Measurements from ENCODE around the gene ASPSCR1.
"Not testable (repeated sequence)": the region's sequence is repeated elsewhere in the genome, so short reads cannot be mapped to it uniquely, and the experiment has no call there.

ASPSCR1 gene

DNA sequence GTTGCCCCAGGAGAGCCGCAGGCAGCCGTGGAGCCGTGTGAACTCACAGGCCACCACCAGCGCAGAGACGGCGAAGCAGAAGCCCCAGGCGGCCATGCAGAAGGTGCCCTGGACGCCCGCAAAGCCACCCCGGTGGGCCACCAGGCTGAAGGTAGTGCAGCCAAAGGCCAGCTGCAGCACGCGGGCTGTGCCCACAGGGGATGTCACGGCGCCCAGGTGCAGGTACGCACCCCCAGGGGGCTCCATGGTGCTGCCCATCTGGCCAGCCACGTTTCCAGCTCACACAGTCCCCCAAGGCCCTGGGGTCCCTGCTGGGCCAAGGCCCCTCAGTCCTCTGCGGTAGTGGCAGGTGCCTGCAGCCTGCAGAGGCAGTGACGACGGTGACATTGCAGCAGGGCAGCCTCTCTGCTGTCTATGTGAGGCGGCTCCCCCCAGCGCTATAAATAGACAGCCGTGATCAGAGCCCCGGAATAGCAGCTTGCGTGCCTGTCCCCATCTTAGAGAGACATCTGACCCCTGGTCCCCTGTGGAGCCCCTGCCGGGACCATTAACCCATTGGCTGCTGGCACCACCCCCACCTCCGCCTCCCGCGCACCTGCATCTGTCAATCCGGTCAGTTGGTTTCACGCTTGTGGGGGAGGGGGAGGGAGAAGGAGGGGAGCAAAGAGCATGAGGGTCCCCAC lies 35.8 kb upstream of the ASPSCR1 start:
- DNase-seq: no peak

DNA sequence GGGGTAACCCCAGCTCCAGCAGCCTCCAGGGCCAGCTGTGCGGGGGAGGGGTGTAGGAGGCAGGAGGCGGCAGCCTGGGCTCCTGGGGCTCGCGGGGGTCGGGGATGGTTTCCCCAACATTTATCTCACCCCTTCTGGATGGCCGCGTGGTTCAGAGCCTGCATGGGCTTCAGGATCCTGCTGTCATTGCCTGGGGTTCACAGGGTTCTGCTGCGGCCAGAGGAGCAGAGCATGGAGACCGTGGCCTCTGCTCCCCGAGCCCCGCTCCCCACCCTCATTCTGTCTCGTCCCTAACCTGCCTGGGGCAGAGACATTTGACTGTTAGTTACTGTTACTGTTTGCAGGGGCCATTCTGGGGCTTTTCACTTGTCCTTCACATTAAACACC lies 35.3 kb upstream of the ASPSCR1 start:
- no peak for DNase-seq

DNA sequence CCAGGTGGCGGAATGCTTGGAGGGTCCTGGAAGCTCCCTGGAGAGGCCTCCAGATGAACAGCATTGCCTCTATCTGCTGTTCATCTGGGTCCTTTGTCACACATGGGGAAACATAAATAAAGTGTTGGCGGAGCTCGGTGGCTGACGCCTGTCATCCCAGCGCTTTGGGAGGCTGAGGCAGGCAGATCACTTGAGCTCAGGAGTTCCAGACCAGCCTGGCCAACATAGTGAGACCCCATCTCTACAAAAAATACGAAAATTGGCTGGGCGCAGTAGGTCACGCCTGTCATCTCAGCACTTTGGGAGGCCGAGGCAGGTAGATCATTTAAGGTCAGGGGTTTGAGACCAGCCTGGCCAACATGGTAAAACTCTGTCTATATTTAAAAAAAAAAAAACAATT lies 32.6 kb upstream of the ASPSCR1 start:
- no peak for DNase-seq

DNA sequence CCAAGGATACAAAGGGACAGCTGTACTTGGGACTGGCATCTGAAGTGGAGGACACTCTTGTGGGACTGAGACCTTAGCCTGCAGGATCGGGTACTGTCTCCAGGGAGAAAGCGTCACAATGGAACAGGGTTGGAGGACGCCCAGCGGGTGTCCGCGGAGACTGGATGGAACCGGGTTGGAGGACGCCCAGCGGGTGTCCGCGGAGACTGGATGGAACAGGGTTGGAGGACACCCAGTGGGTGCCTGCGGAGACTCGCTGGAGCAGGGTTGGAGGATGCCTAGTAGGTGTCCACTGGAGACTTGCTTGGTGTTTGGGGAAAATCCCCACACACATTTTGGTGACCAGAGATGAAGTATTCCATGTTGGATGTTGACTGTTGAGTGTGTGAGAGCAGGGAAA lies 30.2 kb upstream of the ASPSCR1 start, which contains the start of gene MYADML2:
Gene MYADML2 (minus strand): TSS at position 45 of the 400 bp plus-strand sequence. CDS start 5,492 bp downstream, outside the sequence.
- no peak for DNase-seq

DNA sequence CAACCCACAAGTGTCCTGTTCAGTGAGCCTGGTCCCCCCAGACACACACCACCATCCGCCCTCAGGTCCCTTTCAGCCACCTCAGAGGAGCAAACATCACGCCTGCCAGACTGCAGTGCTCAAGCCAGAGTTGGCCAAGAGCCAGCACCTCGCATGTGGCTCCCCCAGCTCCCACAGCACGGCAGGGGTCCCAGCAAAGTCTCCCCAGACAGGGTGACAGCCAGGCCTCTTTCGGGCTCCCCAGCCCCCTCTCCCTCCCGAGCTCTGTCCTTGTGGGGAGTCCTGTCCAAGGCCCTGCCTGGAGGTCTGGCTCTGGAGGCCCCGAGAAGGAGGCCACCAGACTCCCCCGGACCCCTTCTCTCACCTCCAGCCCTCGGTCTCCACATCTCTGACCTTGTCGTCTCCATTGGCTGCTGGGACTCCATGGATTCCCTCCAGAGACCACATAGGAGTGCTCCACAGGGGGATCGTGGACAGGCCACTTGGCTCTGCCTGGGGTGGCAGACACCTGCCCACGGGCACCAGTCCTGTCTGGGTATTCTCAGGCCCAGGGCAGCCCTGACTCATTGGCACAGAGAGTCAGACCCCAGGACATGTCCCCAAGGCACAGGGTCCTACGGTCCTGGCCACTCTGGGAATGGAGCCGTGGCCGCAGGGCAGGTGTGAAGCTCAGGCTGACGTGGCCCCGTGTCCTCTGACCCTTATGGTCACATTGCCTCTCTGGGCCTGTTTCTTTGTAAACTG lies 28.6 kb upstream of the ASPSCR1 start:
- no peak for DNase-seq

DNA sequence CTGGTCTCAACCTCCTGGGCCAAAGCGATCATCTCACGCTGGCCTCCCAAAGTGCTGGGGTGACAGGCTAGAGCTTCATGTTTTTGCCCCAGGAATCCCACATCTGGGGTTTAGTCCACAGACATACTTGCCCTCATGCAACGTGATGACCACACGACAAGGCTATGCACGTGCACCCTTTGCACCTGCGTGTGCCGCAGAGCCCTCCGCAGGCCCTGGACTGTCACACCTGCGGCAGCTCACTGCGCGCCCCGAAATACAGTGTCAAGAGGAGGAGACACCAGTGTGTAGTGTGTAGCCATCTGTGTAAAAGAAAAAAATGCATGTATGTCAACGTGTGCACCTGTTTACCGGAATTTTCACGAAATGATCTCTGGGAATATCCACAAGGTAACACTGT lies 26.9 kb upstream of the ASPSCR1 start:
- no peak for DNase-seq

DNA sequence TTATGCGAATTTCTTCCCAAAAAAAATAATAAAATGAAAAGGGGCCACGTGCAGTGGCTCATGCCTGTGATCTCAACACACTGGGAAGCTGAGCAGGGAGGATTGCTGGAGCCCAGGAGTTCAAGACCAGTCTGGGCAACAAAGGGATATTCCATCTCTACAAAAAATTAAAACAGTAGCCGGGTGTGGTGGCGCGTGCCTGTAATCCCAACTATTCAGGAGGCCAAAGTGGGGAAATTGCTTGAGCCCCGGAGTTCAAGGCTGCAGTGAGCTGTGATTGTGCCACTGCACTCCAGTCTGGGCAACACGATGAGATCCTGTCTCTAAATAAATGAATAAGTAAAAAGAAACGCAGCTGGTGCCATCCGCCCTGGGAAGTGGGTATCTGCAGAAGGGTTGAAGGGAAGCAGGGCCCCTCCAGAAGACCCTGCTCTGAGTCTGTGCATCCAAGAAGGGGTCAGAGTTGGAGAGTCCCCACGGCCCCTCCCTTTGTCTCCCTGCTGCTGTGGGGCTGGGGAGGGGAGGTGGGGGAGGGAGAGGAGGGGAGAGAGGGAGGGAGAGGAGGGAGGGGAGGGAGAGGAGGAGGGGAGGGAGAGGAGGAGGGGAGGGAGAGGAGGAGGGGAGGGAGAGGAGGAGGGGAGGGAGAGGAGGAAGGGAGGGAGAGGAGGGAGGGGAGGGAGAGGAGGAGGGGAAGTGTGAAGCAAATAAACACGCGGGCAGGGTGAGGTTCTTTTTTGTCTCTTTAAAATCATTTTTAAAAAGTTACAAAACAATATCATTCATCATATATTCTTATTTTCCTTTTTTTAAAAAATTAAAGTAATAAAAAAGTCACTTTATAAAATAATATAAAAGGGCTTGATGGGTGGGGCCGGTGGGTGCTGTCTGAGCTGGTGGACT lies 25.4 kb upstream of the ASPSCR1 start:
- DNase-seq: no peak

DNA sequence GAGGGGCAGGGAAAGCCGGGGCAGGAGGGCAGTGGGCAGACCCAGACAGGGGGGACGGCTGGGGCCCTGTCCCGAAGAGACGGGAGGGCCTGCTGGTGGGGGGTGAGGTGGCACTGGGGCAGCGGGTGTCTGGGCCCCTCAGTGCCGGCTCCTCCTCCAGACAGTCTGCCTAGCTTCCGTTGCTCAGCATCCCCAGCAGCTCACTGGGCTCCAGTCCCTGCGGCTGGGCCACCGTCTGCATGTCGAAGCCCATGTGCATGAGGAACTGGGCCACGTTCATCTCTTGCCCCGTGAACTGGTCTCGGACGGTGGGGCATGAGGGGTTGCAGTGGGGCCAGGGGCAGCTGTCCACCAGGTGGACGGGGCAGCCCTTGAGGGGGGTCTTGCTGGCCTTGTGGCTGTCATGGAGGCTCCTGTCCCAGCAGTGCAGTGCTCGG lies 24.6 kb upstream of the ASPSCR1 start:
- DNase-seq: no peak

DNA sequence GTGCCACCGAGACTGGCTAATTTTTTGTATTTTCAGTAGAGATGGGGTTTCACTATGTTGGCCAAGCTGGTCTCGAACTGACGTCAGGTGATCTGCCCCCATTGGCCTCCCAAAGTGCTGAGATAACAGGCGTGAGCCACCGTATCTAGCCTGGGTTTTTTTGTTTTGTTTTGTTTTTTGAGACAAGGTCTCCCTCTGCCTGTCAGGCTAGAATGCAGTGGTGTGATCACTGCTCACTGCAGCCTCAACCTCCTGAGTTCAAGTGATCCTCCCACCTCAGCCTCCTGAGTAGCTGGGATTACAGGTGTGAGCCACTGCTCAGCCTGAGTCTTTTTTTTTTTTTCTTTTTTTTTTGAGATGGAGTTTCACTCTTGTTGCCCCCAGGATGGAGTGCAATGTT lies 24.0 kb upstream of the ASPSCR1 start:
- not testable (repeated sequence) for DNase-seq

DNA sequence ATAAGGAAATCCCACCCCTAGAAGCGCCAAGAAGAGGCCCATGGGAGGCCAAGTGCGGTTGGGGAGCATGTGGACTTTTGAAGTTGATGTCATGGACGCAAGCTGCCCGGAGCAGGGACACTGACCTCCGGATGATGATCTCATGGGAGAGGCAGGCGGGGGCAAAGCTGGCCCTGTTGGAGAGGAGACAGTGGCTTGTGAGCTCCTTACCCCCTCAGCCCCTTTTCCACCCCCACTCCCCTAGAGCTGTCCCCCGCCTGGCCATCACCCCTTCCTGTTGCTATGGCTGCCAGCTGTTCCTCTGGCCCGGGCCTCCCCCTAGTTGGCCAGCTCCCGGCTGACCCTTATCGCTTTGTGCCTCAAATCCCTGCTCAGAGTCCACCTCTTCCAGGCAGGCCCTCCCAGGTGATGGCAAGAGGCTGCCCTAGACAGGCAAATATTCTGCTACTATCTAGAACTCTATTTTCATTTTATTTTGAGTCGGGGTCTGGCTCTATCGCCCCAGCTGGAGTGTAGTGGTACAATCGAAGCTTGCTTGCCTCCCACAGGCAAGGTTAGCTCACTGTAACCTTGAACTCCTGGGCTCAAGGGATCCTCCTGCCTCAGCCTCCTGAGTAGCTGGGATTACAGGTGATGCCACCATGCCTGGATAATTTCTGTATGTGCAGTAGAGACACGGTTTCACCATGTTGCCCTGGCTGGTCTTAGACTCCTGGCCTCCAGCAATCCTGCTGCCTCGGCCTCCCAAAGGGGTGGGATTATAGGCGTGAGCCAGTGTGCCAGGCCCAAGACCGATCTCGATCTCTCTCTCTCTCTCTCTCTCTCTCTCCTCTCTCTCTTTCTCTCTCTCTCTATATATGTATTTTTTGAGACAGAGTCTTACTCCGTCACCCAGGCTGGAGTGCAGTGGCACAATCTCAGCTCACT lies 23.0 kb upstream of the ASPSCR1 start:
- no peak for DNase-seq

DNA sequence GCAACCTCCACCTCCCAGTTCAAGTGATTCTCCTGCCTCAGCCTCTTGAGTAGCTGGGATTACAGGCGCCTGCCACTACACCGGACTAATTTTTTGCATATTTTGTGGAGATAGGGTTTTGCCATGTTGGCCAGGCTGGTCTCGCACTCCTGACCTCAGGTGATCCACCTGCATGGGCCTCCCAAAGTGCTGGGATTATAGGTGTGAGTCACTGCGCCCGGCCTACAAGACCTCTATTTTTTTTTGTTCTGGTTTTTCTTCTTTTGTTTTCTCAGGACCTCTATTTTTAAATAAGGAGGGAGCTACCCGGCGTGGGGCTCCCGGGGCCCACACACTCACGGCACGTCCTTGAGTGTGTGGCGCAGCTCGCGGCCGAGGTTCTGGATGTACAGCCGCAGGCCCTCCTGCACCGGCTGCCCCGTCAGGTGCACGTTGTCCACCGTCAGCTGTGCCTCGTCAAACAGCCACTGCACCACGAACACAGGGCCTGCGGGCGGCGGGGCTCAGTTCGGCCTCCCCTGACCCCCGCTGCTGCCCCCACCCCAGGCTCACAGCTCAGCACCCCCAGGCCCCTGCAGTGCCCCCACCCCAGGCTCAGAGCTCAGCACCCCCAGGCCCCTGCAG lies 22.3 kb upstream of the ASPSCR1 start:
- no peak for DNase-seq

DNA sequence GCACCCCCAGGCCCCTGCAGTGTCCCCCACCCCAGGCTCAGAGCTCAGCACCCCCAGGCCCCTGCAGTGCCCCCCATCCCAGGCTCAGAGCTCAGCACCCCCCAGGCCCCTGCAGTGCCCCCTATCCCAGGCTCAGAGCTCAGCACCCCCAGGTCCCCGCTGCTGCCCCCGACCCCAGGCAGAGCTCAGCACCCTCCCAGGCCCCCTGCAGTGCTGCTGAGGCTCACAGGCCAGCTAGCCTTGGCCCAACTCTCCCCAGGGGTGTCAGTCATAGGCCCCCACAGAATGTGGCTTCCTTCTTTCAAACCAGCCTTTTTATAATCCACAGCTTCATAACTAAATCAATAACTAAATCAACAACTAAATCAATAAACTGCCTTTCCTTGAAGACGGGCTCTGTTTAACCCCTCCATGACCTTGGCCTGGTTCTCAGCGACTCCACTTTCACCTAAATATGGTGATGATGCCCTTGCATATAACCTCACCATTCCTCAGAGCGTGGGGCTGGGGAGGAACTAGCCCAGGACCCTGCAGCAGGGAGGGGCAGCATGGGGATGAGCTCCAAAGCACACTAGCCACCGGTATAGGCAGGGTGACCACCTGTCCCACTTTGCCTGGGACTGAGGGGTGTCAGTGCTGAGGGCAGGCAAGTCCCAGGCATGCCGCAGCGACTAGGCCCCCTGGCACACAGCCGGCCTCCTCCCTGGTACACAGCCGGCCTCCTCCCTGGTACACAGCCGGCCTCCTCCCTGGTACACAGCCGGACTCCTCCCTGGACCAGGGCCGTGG lies 21.5 kb upstream of the ASPSCR1 start:
- no peak for DNase-seq

DNA sequence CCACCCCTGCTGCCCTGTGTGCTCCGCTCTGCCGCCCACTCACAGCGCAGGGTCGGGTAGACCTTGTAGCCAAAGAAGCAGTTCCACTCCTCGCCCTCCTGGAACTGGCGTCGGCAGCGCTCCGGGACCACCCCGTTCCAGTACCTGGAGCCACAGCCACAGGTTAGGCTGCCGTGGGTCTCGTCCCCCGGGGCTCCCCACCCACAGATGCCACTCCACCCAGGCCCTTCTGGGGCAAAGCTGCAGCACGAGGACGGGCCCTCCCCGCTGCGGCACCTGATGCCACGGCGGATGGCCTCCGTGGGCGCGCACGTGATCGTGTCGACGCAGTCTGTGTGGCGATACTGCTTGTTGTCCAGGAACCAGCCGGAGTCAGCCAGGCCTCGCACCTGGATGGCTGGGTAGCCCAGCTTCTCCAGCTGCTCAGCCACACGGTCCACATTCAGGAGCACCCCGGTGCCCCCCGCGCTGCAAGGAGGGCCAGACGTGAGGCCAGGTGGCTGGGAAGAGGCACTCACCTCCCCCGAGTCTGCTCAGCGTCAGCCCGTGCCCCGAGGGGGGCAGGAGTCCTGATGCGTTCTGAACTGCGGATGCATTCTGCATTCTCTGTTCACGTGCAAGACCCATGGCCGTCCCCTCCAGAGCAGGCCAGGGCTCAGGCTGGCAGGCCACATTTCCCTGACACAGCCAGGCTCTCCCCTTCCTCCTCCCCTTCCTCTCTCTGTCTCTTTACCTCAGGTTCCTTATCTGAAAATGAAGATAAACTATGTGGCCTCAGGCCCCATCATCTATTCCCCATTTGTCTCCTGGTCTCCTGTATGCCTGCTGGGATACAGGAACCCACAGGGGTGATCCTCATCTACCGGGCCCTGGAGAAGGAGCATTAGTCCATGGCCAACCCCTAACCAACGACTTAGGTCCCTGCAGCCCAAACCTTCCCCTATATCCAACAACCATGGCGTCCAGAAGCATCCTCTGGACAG lies 20.5 kb upstream of the ASPSCR1 start:
- no peak for DNase-seq

DNA sequence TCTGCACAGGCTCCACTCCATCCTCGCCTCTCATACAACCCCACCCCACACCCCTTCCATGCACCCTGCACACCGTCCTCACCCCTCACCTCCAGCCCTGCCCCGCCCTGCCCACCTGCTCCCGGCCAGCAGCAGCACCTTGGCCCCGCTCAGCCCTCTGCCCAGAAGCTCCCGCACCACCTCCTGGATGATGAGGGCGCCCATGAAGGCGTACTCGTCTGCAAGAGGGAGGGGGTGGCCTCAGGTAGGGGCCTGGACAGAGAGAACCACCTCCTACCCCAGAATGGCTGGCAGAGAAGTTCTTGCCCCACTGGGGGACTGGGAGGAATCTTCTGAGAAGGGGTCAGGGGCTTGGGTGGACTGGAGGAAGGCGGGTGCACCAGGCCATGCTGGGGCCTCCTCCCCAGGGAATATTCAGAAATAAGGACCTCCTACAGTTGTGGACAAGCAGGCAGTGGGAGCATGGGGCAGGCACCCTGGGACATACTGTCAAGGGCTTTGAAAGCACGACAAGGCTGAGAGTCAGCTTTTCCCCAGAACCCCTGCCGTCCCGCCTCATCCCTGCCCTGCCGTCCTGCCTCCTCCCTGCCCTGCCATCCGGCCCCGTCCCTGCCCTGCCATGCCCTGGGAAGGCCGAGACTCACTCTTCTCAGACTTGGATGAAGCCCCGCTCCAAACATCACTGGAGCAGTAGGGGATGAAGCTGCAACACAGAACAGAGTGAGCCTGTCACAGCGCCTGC lies 19.6 kb upstream of the ASPSCR1 start:
- DNase-seq: no peak

DNA sequence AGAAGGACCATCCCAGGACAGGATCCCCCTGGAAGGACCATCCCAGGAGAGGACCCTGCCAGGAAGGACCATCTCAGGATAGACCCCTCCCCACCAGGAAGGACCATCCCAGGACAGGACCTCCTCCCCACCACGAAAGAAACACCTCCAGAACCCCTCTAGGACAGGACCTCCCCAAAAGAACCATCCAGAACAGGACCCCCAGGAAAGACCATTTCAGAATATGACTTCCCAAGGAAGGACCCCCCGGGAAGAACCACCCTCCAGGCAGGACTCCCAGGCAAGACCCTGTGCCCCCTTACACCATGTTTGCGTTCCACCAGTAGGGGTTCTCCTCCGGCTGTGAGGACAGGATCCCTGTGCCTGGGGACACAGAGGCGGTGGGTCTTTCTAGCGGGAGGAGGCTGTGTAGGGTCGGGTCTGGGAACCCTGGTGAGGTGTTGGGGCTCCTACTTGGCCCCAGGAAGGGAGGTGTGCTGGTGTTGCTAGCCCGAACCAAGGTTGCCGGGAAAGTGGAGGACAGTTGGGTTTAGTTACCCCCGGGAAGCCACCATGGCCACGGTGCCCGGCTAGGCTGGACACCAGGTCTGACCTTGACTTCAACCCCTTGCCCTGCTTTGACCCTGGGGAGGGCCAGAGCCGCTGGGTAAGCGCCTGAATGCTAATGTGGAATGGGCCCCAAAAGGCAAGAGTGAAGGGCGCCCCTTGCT lies 18.6 kb upstream of the ASPSCR1 start:
- DNase-seq: no peak

DNA sequence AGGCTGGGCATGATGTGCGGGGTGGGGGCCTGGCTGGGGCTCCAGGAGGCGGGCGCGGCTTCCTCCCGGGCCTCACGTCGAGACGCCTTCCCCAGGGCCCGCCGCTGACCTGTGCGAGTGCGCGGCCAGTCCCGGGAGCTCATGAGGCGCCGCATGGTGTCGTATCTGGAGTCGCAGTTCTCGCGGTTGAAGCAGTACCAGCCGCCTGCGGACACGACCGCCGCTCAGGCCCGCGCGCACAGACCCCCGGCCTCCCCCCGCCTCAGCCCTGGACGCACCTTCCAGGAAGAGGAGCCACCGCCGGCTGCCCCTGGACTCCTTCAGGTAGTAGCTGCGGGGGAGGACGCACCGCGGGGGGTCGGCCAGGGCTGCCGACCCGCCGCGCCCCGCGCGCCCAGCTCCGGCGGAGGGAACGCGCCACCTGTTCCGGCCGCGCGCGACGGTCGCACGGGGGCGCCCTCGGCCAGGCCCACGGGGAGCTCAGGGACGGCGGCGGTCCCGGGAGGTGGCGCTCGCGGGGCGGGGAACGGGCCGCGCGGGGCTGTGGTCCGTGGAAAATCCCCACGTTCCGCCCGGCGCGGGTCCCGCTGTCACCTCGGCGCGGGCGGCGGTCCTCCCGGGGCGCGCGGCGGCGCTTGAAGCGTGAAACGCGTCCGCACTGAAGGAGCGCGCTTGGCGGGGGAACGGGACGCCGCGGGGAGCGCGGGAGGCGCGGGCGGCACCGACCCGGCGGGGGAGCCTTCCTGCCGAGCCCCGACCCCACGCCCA lies 17.9 kb upstream of the ASPSCR1 start:
- peak; percentile 74 for DNase-seq
